OCI-LY7 (cell line): ENCODE results near the gene PRR12.

Experiments used
- CTCF ChIP-seq: fragments of 200-600 bp; sonication (generic); conservative IDR thresholded peaks from 2 replicates; pipeline ENCODE4 v1.5.1; 2014; ENCODE audit warnings: mild to moderate bottlenecking, antibody characterized with exemption, low read length, moderate library complexity, mixed read lengths
- EZH2phosphoT487 ChIP-seq: fragments of 200-600 bp; sonication (generic); IDR thresholded peaks from 2 replicates; pipeline ENCODE4 v1.6.1; 2018; ENCODE audit warnings: low read depth, borderline replicate concordance, mild to moderate bottlenecking, mixed run types, antibody characterized with exemption, low read length, moderate library complexity, mixed read lengths

- TF ChIP-seq CTCF (no peak), EZH2phosphoT487 (no peak)
Measured at GRCh38 chr19:49588365-49589122, 2.4 kb upstream of the PRR12 start.
